Stimulated activated memory B cell treated with anti-CD40 and anti-IgM and Interleukin-4, amounts not matched to agents 10 μg/mL and 1 μg/mL and 100 μg/mL, for 72 hours (primary cell): Measurements from ENCODE around the gene UBC.
A peak's percentile ranks its signal among the peaks of the same experiment; 100 is the strongest.
"Not testable (repeated sequence)": the region's sequence is repeated elsewhere in the genome, so short reads cannot be mapped to it uniquely, and the experiment has no call there.

Source experiments
- ATAC-seq: fragments of 150-1000 bp; cut with Tn5 transposase; 2 replicates; pipeline ENCODE4 v1.10.0; 2021
- H3K27ac Mint-ChIP-seq: one replicate; pipeline ENCODE4 v1.8.0; 2022; ENCODE audit warnings: mild to moderate bottlenecking, mixed read lengths
- H3K27me3 Mint-ChIP-seq: one replicate; pipeline ENCODE4 v1.8.0; 2022; ENCODE audit warnings: mixed read lengths
- H3K36me3 Mint-ChIP-seq: one replicate; pipeline ENCODE4 v1.8.0; 2022; ENCODE audit warnings: mixed read lengths
- H3K4me1 Mint-ChIP-seq: one replicate; pipeline ENCODE4 v1.8.0; 2022; ENCODE audit warnings: mixed read lengths
- H3K4me3 Mint-ChIP-seq: one replicate; pipeline ENCODE4 v1.8.0; 2022; ENCODE audit warnings: mild to moderate bottlenecking, moderate library complexity, mixed read lengths
- H3K9me3 Mint-ChIP-seq: one replicate; pipeline ENCODE4 v1.8.0; 2022; ENCODE audit warnings: mixed read lengths

Gene UBC

DNA sequence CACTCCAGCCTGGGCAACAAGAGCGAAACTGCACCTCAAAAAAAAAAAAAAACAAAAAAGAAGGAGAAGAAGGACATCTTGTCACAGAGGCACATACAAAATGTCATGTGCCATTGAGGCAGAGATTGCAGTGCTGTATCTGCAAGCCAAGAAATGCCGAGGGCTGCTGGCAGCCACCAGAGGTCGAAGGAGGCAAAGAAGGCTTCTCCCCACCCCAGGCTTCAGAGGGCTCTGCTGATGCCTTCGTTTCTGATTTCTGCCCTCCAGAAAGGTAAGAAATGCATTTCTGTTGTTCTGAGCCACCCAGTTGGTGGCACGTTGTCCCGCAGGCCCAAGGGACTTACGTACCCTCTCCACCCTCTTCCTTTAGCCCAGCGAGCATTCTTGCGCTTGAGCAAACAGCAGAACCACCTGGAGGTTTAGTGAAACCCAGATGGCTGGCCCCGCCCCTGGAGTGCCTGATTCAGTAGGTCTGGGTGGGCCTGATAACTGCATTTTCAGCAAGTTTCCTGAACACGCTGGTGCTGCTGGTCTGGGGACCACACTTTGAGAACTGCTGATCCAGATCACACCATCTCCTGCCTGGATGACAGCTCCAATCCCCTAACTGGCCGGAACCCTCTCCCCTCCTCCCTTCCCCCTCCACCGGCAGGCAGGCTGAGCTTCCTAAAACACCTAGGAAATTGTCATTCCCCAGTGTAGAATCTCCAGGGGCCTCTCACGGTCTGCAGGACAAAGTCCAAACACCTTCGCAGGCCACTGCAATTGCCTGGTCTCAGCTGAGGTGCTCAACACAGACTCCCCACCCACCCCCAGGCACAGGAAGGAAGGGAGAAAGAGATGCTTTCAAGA is 29.6 kb downstream of the UBC start:
- peak; percentile 97 for ATAC-seq
- Mint-ChIP-seq H3K27me3 (no peaks in the 10 kb centered on the region), H3K9me3 (no peaks in the 10 kb centered on the region), H3K36me3 (no peaks in the 10 kb centered on the region), H3K27ac (peak overlapping the region; percentile 44), H3K4me1 (peaks cover 48% of the 10 kb centered on the region), H3K4me3 (peak overlapping the region; percentile 32)

DNA sequence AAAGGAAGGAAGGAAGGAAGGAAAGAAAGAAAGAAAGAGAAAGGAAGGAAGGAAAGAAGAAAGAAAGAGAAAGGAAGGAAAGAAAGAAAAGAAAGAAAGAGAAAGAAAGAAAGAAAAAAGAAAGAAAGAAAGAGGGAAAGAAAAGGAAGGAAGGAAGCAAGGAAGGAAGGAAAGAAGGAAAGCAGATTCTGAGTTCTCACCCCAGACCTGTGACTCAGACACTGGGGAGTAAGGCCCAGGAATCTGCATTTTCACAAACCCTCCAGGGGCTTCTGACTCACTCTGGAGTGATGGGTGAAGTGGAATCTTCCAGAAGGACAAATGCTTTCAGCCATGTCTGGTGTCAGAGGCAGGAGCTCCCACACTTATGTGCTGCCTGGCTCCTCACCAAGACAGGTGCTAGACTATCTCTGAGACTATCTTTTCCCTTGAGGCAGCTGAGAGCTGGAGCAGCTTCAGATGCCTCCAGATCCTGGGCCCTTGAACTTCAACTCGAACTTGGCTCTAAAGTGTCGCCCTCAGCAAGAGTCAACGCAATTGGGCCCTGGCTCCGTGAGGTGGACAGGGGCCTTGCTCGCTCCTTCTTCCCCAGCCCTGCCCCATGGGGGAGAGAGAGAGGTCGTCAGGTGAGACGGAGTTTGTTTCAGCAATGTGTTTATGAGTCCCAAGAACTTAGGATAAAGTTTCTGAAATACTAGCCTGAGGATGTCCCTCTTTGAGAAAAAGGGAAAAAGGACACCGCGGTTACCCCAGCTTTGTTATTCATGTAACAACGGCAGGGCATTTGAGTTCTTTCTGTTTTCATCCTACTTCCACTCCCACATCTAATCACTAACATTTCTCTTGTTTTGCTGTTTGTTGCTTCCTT is 31.0 kb downstream of the UBC start:
- H3K27ac Mint-ChIP-seq: peak overlapping the region; percentile 44
- peak overlapping the region; percentile 10 for H3K4me3 Mint-ChIP-seq

DNA sequence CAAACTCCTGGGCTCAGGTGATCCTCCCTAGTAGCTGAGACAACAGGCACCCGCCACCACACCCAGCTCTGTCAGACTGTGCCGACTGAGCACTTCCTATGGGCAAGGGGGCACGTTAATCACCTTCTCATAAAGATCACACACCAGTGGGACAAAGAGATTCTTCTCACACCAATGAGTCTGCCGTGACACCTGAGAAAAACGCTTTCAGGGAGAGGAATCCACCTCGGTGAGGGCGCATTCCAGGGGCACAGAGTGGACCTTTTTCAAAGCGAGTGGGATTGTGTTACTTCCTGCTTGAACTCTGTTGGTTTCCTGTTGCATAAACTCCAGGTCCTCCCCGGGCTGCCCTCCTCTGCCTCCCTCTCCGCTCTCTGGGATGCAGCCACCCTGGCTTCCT is 33.3 kb downstream of the UBC start:
- Mint-ChIP-seq H3K9me3 (no peaks in the 10 kb centered on the region), H3K4me1 (peaks cover 48% of the 10 kb centered on the region), H3K27ac (no peak overlapping the region), H3K27me3 (no peaks in the 10 kb centered on the region), H3K4me3 (no peak overlapping the region), H3K36me3 (no peaks in the 10 kb centered on the region)
- ATAC-seq: no peak

More for the DNA sequence above, 31.0 kb downstream of the UBC start:
- H3K27me3 Mint-ChIP-seq: no peaks in the 10 kb centered on the region
- no peak for ATAC-seq
- H3K4me1 Mint-ChIP-seq: peaks cover 48% of the 10 kb centered on the region
- H3K9me3 Mint-ChIP-seq: no peaks in the 10 kb centered on the region
- H3K36me3 Mint-ChIP-seq: no peaks in the 10 kb centered on the region

DNA sequence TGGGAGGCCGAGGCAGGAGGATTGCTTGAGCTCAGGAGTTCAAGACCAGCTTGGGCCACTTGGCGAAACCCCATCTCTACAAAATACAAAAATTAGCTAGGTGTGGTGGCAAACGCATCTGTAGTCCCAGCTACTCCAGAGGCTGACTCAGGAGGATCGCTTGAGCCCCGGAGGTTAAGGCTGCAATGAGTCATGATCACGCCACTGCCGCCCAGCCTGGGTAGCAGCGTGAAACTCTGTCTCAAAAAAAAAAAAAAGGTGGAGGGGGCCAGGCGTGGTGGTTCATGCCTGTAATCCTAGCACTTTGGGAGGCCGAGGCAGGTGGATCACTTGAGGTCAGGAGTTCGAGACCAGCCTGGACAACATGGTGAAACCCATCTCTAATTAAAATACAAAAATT is 34.1 kb downstream of the UBC start:
- H3K36me3 Mint-ChIP-seq, H3K27me3 Mint-ChIP-seq, H3K27ac Mint-ChIP-seq, H3K4me3 Mint-ChIP-seq, ATAC-seq, H3K9me3 Mint-ChIP-seq: not testable (repeated sequence)
- H3K4me1 Mint-ChIP-seq: peaks cover 41% of the 10 kb centered on the region

DNA sequence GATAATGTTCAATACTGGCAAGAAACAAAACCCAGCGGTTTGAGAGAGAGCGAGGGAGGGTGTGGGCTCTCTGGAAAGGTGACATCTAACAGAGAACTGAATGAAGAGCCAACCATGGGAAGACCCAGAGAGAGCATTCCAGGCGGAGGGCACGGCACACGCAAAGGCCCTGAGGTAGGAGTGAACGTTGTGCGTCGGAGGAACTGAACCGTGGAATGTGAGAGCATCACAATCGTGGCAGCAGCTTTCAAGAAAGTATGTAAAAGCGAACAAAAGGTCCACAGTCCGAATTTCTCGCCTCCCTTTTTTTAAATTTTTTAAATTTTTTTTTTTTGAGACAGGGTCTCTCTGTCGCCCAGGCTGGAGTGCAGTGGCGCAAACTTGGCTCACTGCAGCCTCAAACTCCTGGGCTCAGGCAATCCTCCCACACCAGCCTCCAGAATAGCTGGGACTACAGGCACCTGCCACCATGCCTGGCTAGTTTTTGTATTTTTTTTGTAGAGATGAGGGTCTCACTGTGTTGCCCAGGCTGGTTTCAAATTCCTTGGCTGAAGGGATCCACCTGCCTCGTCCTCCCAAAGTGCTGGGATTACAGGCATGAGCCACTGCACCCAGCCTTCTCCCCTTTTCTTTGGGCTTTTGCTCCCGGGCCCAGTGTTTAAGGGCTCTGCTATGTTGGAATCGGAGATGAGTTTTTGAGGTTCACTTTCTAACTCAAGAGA is 35.5 kb downstream of the UBC start:
- no peaks in the 10 kb centered on the region for H3K36me3 Mint-ChIP-seq
- H3K27me3 Mint-ChIP-seq: no peaks in the 10 kb centered on the region
- H3K9me3 Mint-ChIP-seq: no peaks in the 10 kb centered on the region
- no peak for ATAC-seq
- no peak overlapping the region for H3K27ac Mint-ChIP-seq
- H3K4me3 Mint-ChIP-seq: no peak overlapping the region
- peaks cover 35% of the 10 kb centered on the region for H3K4me1 Mint-ChIP-seq

DNA sequence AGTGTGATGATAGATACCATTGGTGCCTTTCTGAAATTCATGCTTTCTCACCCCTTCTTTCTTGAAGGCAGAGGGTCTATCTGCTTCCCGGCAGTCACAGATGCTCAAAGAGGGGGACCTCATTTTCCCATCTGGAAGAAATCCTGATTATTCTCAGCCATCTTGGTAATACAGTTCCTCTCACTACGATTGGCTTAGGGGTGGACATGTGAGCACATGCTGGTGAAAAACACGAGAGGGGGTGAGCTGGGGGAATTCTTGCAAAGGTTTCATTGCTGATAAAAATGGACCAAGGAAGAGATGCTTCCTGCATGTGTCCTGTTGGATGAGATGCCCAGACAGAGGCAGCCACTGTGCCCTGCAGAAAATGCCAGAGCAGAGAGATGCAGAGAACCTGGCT is 37.0 kb downstream of the UBC start:
- H3K36me3 Mint-ChIP-seq: no peaks in the 10 kb centered on the region
- no peaks in the 10 kb centered on the region for H3K27me3 Mint-ChIP-seq
- H3K4me1 Mint-ChIP-seq: peaks cover 25% of the 10 kb centered on the region
- no peak overlapping the region for H3K27ac Mint-ChIP-seq
- no peak for ATAC-seq
- no peak overlapping the region for H3K4me3 Mint-ChIP-seq
- H3K9me3 Mint-ChIP-seq: no peaks in the 10 kb centered on the region

DNA sequence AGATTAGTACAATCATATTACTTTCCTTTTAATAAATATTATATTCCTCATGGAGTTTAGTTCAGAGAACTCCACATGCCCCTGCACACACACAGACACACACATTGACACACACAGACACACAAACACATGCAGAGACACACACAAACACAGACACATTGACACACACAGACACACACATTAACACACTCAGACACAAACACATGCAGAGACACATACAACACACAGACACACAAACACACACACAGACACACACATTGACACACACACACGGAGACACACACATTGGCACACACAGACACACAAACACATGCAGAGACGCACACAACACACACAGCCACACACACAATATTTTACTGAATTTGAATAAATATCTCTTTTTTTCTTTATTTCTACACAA is 38.3 kb downstream of the UBC start:
- no peaks in the 10 kb centered on the region for H3K9me3 Mint-ChIP-seq
- no peak for ATAC-seq
- no peaks in the 10 kb centered on the region for H3K36me3 Mint-ChIP-seq
- H3K4me1 Mint-ChIP-seq: peaks cover 13% of the 10 kb centered on the region
- H3K4me3 Mint-ChIP-seq: no peak overlapping the region
- H3K27me3 Mint-ChIP-seq: no peaks in the 10 kb centered on the region
- no peak overlapping the region for H3K27ac Mint-ChIP-seq

DNA sequence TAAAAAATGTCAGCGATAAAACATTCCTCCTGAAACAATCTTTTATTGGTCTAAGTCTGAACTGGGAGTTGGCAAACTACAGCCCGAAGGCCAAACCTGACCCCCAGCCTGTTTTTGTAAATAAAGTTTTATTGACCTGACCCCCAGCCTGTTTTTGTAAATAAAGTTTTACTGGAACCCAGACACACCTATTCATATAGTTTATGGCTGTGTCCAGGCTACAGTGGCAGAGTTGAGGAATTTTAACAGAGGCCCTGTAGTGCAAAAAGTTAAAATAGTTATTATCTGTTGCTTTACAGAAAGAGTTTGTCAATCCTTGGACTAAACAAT is 38.7 kb downstream of the UBC start:
- H3K4me1 Mint-ChIP-seq: peaks cover 11% of the 10 kb centered on the region
- no peaks in the 10 kb centered on the region for H3K27me3 Mint-ChIP-seq
- ATAC-seq: no peak
- no peaks in the 10 kb centered on the region for H3K36me3 Mint-ChIP-seq
- no peak overlapping the region for H3K4me3 Mint-ChIP-seq
- no peaks in the 10 kb centered on the region for H3K9me3 Mint-ChIP-seq
- H3K27ac Mint-ChIP-seq: no peak overlapping the region

DNA sequence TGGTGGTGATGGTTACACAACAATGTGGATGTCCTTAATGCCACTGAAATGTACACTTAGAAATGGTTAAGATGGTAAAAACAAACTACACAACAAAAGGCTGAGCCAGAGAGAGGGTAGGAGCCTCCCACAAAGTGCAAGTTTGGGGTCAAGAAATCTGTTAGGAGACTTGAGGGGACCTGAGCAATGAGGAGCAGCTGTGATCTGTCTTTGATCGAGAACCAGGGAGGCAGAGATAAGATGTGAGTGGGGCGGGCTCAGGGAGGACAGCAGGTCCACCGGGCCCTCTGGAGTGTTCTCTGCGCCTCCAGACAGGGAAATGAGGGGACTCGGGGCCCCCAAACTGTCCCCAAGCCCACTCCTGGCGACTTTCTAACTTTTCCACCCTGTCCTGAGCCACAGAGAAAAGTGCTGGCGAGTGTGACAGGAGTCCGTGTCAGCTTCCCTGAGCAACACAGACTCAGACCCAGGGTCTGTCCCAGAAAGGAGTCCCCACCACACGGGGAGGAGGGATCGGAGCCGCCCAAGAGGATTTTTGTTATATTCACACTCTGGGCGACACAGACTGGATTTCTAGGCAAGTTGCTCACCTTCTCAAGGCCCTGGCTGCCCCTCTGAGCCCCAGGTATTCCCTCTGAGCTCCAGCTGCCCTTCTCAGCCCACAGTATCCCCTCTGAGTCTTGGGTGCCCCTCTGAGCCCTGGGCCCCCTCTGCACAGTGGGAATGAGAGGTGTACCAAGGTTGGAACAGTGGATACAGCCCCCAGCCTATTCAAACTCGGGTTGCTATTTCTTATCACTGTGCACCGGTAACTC is 39.3 kb downstream of the UBC start:
- H3K27me3 Mint-ChIP-seq: no peaks in the 10 kb centered on the region
- H3K4me3 Mint-ChIP-seq: no peak overlapping the region
- no peaks in the 10 kb centered on the region for H3K9me3 Mint-ChIP-seq
- H3K4me1 Mint-ChIP-seq: peaks cover 11% of the 10 kb centered on the region
- H3K36me3 Mint-ChIP-seq: no peaks in the 10 kb centered on the region
- no peak for ATAC-seq
- H3K27ac Mint-ChIP-seq: no peak overlapping the region

DNA sequence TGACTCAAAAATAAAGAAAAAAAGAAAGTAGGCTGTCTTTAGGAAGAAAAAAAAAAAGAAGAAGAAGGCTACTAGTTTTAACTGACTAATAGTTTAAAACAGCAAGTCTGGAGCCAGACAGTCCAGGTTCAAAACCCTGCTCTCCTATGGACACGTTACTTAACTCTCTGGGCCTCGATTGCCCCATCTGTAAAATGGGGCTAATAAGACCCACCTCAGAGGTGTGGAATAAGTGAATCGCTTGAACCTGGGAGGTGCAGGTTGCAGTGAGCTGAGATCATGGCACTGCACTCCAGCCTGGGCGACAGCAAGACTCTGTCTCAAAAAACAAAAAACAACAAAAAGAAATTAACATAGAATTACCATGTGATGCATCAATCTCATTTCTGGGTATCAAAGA is 40.3 kb downstream of the UBC start:
- Mint-ChIP-seq H3K4me3 (no peak overlapping the region), H3K27me3 (no peaks in the 10 kb centered on the region), H3K27ac (no peak overlapping the region)

DNA sequence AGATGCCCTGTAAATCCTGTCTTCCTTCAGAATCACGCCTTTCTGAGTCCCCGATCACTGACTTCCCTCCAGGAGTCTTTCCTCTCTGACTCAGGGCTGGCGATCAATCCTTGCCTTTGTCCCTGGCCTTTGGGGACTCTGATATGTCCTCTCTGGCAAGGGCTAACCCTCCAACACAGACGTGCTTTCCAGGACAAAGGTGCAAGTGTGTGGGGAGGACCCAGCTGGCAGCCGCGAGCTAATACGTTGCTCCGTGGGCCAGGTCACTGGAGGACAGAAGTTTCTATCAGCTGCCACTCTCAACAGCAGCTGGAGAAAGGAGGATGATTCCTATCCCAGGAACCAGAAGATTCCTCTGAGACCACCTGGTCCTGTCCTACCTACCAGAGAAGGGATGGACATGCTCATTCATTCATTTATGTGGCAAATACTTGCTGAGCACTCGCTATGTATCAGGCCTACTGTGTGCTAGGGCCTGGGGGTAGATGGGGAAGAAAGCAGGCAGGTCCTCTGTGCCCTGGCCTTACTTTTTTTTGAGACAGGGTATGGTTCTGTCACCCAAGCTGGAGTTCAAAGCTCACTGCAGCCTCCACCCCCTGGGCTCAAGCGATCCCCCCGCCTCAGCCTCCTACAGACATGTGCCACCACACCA is 42.3 kb downstream of the UBC start:
- H3K36me3 Mint-ChIP-seq: no peaks in the 10 kb centered on the region
- ATAC-seq: no peak
- H3K9me3 Mint-ChIP-seq: no peaks in the 10 kb centered on the region
- peaks cover 25% of the 10 kb centered on the region for H3K4me1 Mint-ChIP-seq
- no peak overlapping the region for H3K4me3 Mint-ChIP-seq
- H3K27me3 Mint-ChIP-seq: no peaks in the 10 kb centered on the region
- no peak overlapping the region for H3K27ac Mint-ChIP-seq

More for the DNA sequence above, 40.3 kb downstream of the UBC start:
- H3K4me1 Mint-ChIP-seq: peaks cover 16% of the 10 kb centered on the region
- no peak for ATAC-seq
- no peaks in the 10 kb centered on the region for H3K36me3 Mint-ChIP-seq
- H3K9me3 Mint-ChIP-seq: no peaks in the 10 kb centered on the region

DNA sequence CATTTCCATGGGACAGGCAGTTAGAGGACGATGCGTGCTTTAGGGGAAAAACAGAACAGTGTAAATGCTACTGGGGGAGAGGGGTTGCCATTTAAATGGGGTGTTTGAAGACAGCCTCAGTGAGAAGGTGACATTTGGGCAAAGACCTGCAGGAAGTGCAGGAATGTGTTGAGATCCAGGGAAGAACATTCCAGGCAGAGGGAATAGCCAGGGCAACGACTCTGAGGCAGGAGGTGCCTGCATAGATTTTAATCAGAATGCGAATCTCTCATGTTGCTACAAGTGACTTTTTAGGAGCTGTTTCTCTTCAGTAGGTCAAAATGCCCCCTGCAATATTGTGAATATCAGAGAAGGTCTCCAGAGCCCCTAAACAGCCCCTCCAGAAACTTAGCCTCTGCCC is 43.2 kb downstream of the UBC start:
- peaks cover 25% of the 10 kb centered on the region for H3K4me1 Mint-ChIP-seq
- H3K36me3 Mint-ChIP-seq: no peaks in the 10 kb centered on the region
- no peaks in the 10 kb centered on the region for H3K9me3 Mint-ChIP-seq
- no peak for ATAC-seq
- no peak overlapping the region for H3K27ac Mint-ChIP-seq
- no peak overlapping the region for H3K4me3 Mint-ChIP-seq
- H3K27me3 Mint-ChIP-seq: no peaks in the 10 kb centered on the region

DNA sequence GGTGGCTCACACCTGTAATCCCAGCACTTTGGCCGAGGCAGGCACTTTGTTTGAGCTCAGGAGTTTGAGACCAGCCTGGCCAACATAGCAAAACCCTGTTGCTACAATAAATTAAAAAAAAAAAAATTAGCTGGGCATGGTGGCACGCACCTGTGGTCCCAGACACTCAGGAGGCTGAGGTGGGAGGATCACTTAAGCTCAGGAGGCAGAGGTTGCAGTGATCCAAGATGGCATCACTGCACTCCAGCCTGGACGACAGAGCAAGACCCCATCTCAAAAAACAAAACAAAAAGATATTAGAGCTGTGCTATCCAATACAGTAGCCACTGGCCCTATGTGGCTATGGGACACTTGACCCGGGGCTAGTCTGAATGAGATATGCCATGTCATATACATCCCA is 43.9 kb downstream of the UBC start:
- Mint-ChIP-seq H3K36me3 (no peaks in the 10 kb centered on the region), H3K9me3 (no peaks in the 10 kb centered on the region), H3K4me1 (peaks cover 25% of the 10 kb centered on the region), H3K4me3 (no peak overlapping the region), H3K27ac (no peak overlapping the region), H3K27me3 (no peaks in the 10 kb centered on the region)
- no peak for ATAC-seq

DNA sequence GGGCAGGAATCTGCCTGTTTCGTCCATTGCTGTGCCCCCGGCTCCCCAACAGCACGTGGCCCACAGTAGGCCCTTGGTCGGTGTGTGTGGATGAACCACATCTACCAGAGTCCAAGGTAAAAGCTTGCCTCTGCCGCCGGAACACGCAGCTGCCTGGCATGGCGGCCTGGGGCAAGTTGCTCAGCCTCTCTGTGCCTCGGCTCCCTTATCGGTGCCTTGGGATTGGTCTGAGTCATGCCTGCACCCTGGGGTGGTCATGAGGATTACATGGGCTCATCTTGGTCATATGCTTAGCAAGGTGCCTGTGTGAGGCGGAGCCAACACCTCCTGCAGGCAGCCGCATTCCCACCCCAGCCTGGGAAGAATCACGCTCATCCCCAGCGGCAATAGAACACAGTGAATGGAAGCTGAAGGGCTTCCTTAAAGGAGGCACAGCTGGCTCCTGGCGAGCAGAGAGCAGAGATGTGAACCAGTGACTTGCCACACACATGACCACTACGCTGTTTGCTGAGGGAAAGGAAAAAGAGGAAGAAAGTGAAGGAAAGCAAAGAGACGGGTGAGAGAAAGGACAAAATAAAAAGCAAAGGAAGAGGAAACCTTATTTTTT is 45.3 kb downstream of the UBC start:
- peak overlapping the region; percentile 72 for H3K4me3 Mint-ChIP-seq
- ATAC-seq: peak; percentile 53
- peak overlapping the region; percentile 78 for H3K27ac Mint-ChIP-seq
- H3K4me1 Mint-ChIP-seq: peaks cover 25% of the 10 kb centered on the region
- H3K9me3 Mint-ChIP-seq: no peaks in the 10 kb centered on the region
- no peaks in the 10 kb centered on the region for H3K36me3 Mint-ChIP-seq
- H3K27me3 Mint-ChIP-seq: no peaks in the 10 kb centered on the region
